Stimulated activated CD8-positive, alpha-beta memory T cell treated with anti-CD3 and anti-CD28 coated beads, Interleukin-2, amount 100 ng/mL, for 1 hour (primary cell): ENCODE results near the gene SLC35F3.

Experiments
- DNase-seq, 2 donors: peaks; one replicate each; pipeline ENCODE4 v3.0.0-alpha.2; 2020; ENCODE audit warnings: low read depth in 2 of 2

SLC35F3 gene

DNA sequence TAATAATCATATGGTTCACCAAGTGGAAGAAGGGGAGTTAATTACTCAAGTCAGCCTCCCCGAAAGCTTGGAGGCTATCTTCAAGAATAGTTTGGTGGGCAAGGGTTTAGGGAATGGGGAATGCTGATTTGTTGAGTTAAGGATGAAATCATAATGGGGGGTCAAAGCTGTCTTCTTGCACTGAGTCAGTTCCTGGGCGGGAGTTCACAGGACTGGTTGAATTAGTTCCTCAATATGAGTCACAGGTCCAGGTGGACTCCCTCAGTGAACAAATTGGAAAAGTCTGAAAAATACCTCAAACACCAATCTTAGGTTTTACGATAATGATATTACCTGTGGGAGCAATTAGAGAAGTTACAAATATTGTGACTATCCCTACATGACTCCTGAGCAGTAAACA lies 353.6 kb downstream of the SLC35F3 start:
- no peak for DNase-seq

GRCh38 chr1:234260578-234260977 lies 356.1 kb downstream of the SLC35F3 start:
- no peak for DNase-seq

DNA sequence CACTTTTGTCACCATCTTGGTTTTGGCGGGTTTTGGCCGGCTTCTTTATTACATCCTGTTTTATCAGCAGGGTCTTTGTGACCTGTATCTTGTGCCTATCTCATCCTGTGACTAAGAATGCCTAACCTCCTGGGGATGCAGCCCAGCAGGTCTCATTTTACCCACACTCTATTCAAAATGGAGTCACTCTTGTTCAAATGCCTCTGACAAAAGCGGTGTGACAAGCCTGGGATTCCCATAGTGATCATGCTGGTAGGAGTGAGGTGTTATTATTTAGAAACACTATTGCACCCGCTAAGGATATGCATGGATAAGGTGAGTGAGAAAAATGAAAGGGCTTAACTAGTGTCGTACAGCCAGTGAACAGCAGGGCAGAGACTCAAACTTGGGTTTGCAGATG lies 357.1 kb downstream of the SLC35F3 start:
- DNase-seq, result no peak

GRCh38 chr1:234262007-234262753 lies 357.7 kb downstream of the SLC35F3 start:
- DNase-seq, result no peak

- DNase-seq, result no peak
Measured at GRCh38 chr1:234262754-234263105, 358.3 kb downstream of the SLC35F3 start.

- DNase-seq, result no peak
Measured at GRCh38 chr1:234264832-234265231, 360.4 kb downstream of the SLC35F3 start.

DNA sequence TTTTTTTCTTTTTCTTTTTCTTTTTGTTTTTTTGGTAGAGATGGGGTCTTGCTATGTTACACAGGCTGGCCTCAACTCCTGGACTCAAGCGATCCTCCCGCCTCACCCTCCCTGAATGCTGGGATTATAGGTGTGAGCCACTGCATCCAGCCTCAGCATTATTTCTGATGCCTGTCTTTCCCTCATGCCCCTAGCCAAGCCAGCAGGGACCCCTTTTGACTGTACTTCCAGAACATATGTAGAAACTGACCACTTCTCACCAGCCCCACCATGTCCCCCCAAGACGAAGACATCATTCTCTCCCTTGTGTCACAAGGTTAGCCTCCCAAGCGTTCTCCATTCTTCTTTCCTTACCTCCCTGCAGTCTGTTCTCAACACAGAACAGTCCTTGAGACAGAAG lies 360.8 kb downstream of the SLC35F3 start:
- no peak for DNase-seq

- no peak for DNase-seq
Measured at GRCh38 chr1:234265861-234266260, 361.4 kb downstream of the SLC35F3 start.

DNA sequence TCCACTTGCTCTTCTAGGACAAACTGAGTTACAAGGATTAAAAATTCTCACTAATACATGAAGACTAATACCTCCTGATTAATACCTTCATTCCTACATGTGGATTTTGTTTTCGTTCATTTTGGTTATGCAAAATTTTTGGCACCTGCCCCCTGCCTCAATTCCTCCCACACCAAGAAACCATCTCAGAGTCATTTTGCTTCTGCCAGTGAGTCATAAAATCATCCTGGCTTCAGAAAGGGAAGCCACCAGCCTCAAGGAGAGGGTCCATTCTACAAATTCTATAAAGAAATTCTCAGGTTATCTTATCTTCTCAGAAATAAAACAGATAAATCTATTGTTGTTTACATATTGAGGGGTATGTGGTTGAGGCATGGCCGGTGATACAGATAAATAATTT lies 365.6 kb downstream of the SLC35F3 start:
- DNase-seq, result no peak

DNA sequence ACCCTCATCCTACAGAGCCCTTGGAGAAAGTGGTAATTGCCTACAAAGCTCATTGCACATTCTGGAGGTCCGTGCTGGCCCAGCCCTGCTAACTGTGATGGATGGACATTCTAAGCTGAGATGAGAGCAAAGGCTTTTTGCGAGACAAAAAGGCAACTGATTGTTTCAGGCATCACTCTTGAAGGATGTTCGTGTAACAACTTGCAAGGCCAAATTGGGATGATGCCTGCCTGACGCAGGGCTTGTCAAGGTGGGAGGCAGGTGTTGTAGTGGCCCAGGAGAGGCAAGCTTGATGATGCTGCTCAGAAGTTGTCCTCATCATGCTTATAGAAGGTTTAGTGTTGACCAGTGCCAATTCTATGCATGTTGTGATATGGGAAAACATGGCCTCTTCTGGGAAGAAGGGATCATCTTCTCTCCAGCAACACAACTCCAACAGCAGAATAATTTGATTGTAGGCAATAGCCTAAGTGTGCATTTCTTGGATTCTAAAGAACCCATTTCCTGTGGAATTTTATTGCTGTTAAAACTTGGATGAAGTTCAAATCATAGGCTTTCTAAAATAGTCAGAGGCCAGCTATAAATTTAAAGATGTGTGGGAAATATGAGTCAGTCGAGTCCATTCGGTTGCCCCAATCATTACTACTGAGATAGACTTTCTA lies 366.2 kb downstream of the SLC35F3 start:
- DNase-seq, result no peak

DNA sequence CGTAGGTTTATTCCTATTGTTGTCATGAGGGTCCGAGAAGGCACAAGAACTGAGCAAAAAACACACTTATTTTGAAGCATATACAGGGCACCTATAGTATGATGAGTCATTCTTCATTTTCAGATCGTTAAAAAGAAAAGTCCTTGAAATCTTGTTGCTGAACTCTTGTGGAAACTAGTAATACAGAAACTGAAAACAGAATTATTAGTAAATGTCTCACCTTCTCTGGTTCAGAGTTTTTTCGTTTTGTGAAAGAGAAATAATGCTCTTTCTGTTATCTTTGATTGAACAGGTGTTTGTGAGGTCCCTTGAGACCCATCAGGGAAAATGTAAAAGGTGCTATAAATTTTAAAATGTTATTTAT lies 366.7 kb downstream of the SLC35F3 start:
- no peak for DNase-seq

- DNase-seq, result no peak
Measured at GRCh38 chr1:234272656-234273312, 368.3 kb downstream of the SLC35F3 start.

DNA sequence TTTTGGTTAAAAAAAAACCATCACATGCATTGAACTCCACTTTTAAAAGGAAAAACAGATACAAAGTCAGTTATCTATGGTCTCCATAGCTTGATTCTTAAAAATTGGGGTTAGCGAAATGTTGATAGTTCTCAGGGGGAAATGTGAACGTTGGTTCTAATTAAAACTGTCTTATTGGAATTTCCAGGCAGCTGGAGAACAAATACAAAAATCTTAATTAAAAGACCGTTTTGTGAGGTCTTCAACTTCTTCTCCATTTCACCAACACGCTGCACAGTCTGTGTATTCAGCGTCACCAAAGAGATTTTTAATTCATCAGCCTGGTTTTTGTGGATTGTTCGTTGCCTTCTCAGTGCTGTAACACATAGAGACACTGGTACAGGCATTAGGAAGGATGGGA lies 369.5 kb downstream of the SLC35F3 start:
- no peak for DNase-seq

DNA sequence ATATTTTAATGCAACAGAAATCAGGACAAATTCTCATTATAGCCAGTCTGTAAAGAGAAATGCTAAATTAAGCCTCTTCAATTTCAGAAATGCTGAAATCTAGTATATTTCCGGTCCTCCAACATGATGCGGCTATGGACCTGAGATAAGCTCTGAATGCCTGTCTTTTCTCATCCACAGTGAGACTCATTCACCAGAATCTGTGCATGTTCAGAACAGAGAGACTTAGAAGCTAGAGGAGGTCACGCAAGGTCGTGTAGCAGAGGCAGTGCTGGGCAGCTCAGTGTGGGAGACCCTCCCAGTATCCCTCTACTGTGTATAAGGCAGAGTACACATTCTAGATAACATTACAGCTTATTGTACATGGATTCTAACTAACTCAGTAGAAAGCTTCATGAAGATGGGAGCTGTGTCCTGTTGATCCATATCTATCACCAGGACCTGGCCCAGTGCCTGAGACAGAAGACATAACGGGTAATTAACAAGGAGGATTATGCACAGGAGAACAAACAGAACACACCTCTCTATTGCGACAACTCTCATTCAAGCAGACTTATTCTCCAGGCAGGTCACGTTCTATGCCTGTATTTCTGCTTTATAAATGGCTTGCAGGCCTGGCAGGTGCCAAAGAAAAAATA lies 371.8 kb downstream of the SLC35F3 start:
- DNase-seq, result no peak

DNA sequence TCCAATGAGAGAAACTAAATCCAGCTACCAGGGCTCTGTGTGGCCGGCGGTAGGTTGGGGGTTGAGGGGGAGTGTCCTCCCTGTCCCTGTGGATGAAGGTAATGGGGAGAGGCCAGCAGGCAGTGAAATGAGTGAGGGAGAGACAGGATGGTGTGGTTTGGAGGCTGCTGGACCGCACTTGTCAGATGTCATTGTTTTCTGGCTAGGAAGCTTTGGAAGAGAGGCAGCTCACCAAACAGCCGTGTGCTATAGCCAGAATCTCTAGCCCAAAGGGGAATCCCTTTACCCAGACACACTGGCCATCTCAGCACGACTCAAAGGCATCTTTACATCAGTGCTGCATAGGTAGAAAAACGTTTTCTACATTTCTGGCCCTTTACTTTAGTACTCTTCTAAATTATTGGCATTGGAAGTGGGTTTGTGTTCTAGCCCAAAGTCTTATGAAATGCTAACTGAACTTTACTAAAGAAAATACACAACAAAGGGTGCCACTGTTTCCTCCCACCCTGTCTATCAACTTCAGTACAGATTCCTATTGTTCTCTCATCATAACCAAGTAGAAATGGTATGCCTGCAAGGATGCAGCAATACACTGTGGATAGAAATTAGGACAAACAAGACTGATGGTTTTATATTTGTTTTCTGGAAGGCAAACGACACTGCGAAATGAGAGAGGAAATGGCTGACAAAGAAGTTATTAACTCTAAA lies 372.8 kb downstream of the SLC35F3 start:
- DNase-seq, result no peak

GRCh38 chr1:234279021-234279420 lies 374.5 kb downstream of the SLC35F3 start:
- DNase-seq, result no peak

- DNase-seq, result no peak
Measured at GRCh38 chr1:234280500-234280899, 376.0 kb downstream of the SLC35F3 start.

DNA sequence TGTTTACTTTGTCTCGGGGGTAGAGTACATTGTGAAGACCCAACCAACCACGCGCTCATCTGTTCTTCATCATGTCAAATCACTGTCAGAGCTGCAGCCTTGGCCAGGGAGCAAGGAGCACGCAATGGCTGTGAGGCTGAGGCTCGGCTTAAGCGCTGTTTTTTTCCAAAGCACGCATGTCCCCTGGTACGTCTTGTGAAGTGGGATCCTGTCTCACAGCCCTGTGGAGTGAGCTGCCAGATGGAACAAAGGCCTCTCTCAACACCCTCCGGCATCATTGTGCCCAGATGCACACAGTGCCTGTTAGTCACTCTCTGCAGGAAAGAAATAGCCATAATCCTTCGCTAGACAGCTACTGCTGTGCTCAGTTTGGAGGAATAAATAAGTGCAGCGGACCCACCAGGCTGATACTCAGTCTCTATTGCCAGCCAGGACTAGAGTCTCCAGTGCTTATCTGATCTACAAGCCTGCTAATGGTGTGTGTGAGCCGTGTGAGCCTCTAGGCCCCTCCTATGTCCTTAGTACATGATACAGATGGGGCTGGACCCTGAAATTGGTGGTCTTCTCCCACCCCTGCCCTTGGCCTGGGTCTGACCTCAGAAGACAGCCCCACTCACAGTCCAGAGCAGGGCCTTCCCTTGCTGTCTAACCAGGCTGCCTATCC lies 377.5 kb downstream of the SLC35F3 start:
- DNase-seq, result no peak

GRCh38 chr1:234286206-234286605 lies 381.7 kb downstream of the SLC35F3 start:
- DNase-seq, result no peak

DNA sequence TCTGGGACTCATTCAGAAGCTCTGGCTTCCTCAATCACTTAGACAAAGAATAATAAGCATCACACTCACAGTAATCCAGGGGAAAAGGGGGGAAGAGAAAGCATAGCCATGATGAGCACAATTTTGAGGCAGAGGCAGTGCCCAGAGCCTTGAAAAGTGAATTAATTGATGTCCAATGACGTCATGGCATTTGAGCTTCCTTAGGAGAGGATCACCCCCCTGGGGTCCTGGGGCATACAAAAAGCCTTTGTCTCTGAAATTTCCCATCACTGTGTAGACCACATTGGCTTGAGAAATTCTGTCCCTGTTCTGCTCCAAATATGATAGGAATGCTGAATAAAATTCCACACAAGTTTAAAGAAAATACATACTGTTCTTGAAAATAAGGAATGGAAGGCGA lies 384.5 kb downstream of the SLC35F3 start:
- DNase-seq, result no peak

GRCh38 chr1:234289538-234290305 lies 385.2 kb downstream of the SLC35F3 start:
- DNase-seq, result no peak
